ENCODE results near the gene TTF2.
"Not testable (repeated sequence)": the region's sequence is repeated elsewhere in the genome, so short reads cannot be mapped to it uniquely, and the experiment has no call there.

TTF2 gene

GRCh38 chr1:117110774-117111173 is 50.6 kb downstream of the TTF2 start:
- no peak overlapping the region for H3K27ac Mint-ChIP-seq
- intact Hi-C loops (cut with micrococcal nuclease) = no loop called here
- peaks cover 12% of the 10 kb centered on the region for H3K36me3 Mint-ChIP-seq (ENCODE audit: low read depth)
- H3K9me3 Mint-ChIP-seq = no peaks in the 10 kb centered on the region
- H3K4me1 Mint-ChIP-seq (ENCODE audit: low read depth) = peaks cover 6% of the 10 kb centered on the region
- no peaks in the 10 kb centered on the region for H3K27me3 Mint-ChIP-seq
- no peak overlapping the region for H3K4me3 Mint-ChIP-seq

DNA sequence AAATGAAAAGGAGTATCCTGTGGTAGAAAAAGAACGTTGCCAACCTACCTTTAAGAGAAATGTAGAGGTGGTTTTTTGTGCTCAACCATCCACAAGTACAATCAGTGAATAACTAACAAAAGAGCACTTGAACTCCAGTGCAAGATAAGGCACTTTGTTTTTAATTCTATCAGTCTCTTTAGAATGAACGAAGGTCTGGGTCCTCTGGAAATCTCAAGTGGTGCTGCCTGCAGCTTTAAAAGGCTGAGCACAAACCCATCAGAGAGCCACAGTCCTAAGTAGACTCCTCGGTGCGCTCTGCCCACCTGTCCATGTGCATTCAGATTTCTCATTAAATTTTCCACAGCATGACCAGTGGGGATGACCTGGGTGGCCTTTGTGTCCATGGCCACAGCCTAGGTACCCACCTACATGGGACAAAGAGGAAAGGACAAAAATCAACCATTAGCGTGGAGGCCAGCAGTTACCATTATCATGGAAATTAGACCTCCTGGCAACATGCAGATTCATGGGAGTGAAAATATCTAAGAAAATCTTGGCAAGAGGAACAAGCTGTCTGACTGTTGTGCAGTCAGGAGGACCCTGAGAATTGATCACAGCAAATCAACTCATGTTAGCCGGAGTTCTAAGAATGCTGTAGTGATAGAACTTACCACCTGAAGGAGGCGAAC is 52.1 kb downstream of the TTF2 start:
- H3K27me3 Mint-ChIP-seq = no peaks in the 10 kb centered on the region
- H3K4me3 Mint-ChIP-seq = no peak overlapping the region
- no peak overlapping the region for H3K27ac Mint-ChIP-seq
- peaks cover 1% of the 10 kb centered on the region for H3K36me3 Mint-ChIP-seq (ENCODE audit: low read depth)
- intact Hi-C loops (cut with micrococcal nuclease) = no loop called here
- no peaks in the 10 kb centered on the region for H3K9me3 Mint-ChIP-seq
- peaks cover 6% of the 10 kb centered on the region for H3K4me1 Mint-ChIP-seq (ENCODE audit: low read depth)

GRCh38 chr1:117113199-117113598 is 53.1 kb downstream of the TTF2 start:
- no peak overlapping the region for H3K27ac Mint-ChIP-seq
- intact Hi-C loops (cut with micrococcal nuclease) = no loop called here

GRCh38 chr1:117114877-117115276 is 54.8 kb downstream of the TTF2 start:
- intact Hi-C loops (cut with micrococcal nuclease) = no loop called here
- Mint-ChIP-seq H3K27ac (no peak overlapping the region), H3K9me3 (no peaks in the 10 kb centered on the region), H3K27me3 (no peaks in the 10 kb centered on the region), H3K4me3 (no peak overlapping the region), H3K36me3 (ENCODE audit: low read depth) (no peaks in the 10 kb centered on the region), H3K4me1 (ENCODE audit: low read depth) (no peaks in the 10 kb centered on the region)

More at GRCh38 chr1:117113199-117113598, 53.1 kb downstream of the TTF2 start:
- Mint-ChIP-seq H3K4me1 (ENCODE audit: low read depth) (peaks cover 4% of the 10 kb centered on the region), H3K4me3 (no peak overlapping the region), H3K9me3 (no peaks in the 10 kb centered on the region), H3K36me3 (ENCODE audit: low read depth) (no peaks in the 10 kb centered on the region), H3K27me3 (no peaks in the 10 kb centered on the region)

GRCh38 chr1:117116090-117116783 is 56.1 kb downstream of the TTF2 start:
- H3K27me3 Mint-ChIP-seq = peaks cover 5% of the 10 kb centered on the region
- H3K4me1 Mint-ChIP-seq (ENCODE audit: low read depth) = peaks cover 8% of the 10 kb centered on the region
- H3K9me3 Mint-ChIP-seq = no peaks in the 10 kb centered on the region
- no peak overlapping the region for H3K27ac Mint-ChIP-seq
- H3K36me3 Mint-ChIP-seq (ENCODE audit: low read depth) = no peaks in the 10 kb centered on the region
- intact Hi-C loops (cut with micrococcal nuclease) = no loop called here
- no peak overlapping the region for H3K4me3 Mint-ChIP-seq

DNA sequence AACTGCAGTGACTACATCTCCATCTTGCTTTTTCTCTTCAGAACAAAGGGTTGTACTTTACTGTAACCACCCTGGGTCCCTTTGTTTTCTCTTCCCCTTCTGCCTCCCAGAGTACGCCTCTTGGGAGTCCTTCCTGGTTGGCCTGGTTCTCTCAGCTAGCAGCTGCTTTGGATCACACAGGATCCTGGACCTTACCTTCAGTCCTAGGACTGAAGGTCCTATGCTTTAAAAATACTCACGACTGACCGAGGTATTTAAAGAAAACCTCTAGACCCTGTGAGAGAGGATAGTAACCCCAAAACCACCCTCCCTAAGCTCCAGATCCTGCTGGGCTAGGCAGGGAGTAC is 56.6 kb downstream of the TTF2 start:
- no peak overlapping the region for H3K27ac Mint-ChIP-seq

DNA sequence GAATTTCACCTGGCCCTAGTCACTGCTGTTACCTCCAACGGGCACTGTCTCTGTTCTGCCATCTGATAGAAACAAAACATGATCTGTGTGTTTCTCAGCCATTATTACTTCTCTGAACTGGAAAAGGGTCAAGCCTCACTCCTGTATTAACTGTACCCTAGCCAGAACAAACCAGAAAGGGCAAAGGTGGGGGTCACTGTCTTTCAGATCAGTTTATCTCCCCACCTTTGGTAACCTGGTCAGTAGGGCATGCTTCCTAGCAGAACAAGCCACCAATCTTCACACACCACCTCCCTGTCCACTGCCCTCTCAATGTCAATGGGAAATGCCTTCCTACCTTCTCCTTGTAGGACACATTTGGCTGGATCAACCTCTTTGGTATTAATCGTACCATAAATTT is 57.6 kb downstream of the TTF2 start:
- Mint-ChIP-seq H3K9me3 (no peaks in the 10 kb centered on the region), H3K27ac (no peak overlapping the region), H3K27me3 (peaks cover 12% of the 10 kb centered on the region), H3K4me3 (no peak overlapping the region), H3K36me3 (ENCODE audit: low read depth) (no peaks in the 10 kb centered on the region), H3K4me1 (ENCODE audit: low read depth) (peaks cover 9% of the 10 kb centered on the region)
- intact Hi-C loops (cut with micrococcal nuclease) = no loop called here

More for the DNA sequence above, 56.6 kb downstream of the TTF2 start:
- Mint-ChIP-seq H3K4me1 (ENCODE audit: low read depth) (peaks cover 9% of the 10 kb centered on the region), H3K4me3 (no peak overlapping the region), H3K9me3 (no peaks in the 10 kb centered on the region), H3K27me3 (peaks cover 5% of the 10 kb centered on the region), H3K36me3 (ENCODE audit: low read depth) (no peaks in the 10 kb centered on the region)
- intact Hi-C loops (cut with micrococcal nuclease) = no loop called here

DNA sequence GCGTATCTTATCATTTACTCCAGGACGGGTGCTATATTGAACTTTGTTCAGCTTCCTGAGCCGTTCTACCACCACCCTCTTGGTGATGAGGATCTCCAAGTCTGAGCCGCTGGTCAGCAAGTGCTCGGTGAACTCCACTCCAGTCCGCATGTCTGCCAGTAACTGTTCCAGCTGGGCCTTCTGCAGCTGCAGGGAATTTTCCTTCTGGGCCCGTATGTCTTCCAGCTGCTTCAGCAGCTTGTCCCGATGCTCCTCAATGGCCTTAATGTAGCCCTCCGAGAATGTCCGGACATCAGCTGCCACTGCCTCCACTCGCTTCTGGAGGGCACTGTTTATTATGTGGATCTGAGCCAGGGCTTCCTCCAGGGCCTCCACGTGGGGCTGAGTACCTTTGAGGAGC is 58.0 kb downstream of the TTF2 start:
- Mint-ChIP-seq H3K9me3 (no peaks in the 10 kb centered on the region), H3K27ac (no peak overlapping the region), H3K36me3 (ENCODE audit: low read depth) (no peaks in the 10 kb centered on the region), H3K4me3 (no peak overlapping the region), H3K4me1 (ENCODE audit: low read depth) (peaks cover 9% of the 10 kb centered on the region), H3K27me3 (peaks cover 13% of the 10 kb centered on the region)
- intact Hi-C loops (cut with micrococcal nuclease) = no loop called here

GRCh38 chr1:117119144-117119543 is 59.0 kb downstream of the TTF2 start:
- intact Hi-C loops (cut with micrococcal nuclease); H3K27ac Mint-ChIP-seq; H3K9me3 Mint-ChIP-seq; H3K4me3 Mint-ChIP-seq; H3K36me3 Mint-ChIP-seq (ENCODE audit: low read depth); H3K4me1 Mint-ChIP-seq (ENCODE audit: low read depth): not testable (repeated sequence)
- H3K27me3 Mint-ChIP-seq = peaks cover 13% of the 10 kb centered on the region

DNA sequence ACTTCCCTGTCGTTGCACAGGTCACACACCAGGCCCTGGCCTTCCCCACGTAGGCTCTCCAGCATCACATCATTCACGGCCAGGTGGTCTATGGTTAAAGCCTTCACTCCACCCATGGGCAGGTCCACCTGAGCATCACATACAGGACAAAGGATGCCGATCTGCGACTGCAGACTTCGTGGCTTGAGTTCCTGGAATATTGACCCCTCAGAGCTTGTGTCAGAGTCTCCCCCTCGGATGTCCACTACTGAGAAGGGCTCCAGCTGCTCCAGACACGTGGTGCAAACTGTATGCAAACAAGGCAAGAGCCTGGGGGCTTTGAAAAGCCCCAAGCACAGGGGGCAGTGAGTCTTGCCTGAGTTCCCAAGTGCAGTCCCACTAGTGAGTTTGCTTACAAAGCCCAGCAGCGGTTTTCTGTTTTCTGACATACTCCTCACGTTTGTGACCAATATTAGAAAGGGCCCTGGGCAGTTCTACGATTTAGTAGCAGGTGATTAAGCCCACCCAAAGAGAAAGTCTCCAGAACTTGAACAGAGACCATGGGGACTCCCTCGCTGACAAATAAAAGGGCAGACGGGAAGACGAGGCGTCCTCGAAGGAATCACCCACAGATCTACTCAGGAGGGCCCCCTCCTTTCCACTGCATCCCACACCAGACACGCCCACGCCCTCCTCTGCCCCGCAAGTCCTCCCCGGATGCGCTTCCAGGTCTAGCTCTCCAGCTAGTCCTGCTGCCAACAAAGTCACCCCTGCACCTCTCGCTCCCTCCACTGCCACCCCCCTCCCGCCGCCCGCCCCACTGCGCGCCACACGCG is 60.9 kb downstream of the TTF2 start:
- H3K36me3 Mint-ChIP-seq (ENCODE audit: low read depth) = no peaks in the 10 kb centered on the region
- H3K27ac Mint-ChIP-seq = peak overlapping the region; percentile 85
- no peaks in the 10 kb centered on the region for H3K9me3 Mint-ChIP-seq
- peak overlapping the region; percentile 79 for H3K4me3 Mint-ChIP-seq
- peaks cover 9% of the 10 kb centered on the region for H3K4me1 Mint-ChIP-seq (ENCODE audit: low read depth)
- intact Hi-C loops (cut with micrococcal nuclease) = loop anchor here (2.0 to 5.0 kb wide), 2 partner anchors 58 to 246 kb away; partner anchors contain the start of gene MAN1A2
- H3K27me3 Mint-ChIP-seq = peaks cover 13% of the 10 kb centered on the region

DNA sequence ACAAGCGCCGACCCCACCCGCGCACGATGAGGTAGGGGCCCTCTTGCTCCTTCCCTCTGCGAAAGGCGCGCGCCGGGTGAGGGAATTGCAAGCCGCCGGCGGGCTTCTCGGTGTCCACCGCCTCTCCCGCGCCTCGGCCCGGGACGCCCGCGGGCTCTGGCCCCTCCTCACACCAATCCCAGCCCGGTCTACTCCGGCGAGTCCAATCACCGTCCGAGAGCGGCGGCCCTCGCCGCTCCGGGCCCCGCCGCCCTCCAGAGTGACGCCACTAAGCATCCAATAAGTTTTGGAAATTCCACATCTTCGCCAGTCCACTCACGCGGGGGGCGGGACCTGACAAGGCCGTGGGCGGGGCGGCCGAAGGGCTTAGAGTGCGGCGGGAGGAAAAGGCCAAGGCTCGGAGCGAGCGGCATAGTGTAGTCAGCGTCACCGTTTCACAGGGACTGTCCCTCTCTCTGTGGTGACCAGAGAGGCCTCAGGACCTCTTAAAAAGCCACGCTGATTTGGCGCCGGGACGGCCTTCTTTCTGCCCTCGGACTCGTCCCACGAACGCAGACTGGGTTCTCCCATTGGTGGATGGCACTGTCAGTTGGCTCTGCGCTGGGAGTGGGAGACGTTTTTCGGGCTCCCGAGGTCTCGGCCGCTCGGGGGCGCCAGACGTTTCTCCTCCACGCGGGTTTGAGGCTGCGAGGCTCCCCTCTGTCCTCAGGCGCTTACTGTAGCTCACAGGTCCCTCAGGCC is 61.6 kb downstream of the TTF2 start, which contains the start of gene TRIM45:
Gene TRIM45, minus strand, starts transcription at position 161 of the 741 bp plus-strand sequence. CDS start 548 bp downstream, outside the sequence.
- no peaks in the 10 kb centered on the region for H3K36me3 Mint-ChIP-seq (ENCODE audit: low read depth)
- H3K9me3 Mint-ChIP-seq = no peaks in the 10 kb centered on the region
- intact Hi-C loops (cut with micrococcal nuclease) = loop anchor here (2.0 to 5.0 kb wide), 2 partner anchors 59 to 246 kb away; partner anchors contain the start of gene MAN1A2
- H3K27me3 Mint-ChIP-seq = peaks cover 13% of the 10 kb centered on the region
- H3K27ac Mint-ChIP-seq = peak within 1 kb of the TSS; percentile 85
- peak within 1 kb of the TSS; percentile 79 for H3K4me3 Mint-ChIP-seq
- H3K4me1 Mint-ChIP-seq (ENCODE audit: low read depth) = peaks cover 9% of the 10 kb centered on the region

DNA sequence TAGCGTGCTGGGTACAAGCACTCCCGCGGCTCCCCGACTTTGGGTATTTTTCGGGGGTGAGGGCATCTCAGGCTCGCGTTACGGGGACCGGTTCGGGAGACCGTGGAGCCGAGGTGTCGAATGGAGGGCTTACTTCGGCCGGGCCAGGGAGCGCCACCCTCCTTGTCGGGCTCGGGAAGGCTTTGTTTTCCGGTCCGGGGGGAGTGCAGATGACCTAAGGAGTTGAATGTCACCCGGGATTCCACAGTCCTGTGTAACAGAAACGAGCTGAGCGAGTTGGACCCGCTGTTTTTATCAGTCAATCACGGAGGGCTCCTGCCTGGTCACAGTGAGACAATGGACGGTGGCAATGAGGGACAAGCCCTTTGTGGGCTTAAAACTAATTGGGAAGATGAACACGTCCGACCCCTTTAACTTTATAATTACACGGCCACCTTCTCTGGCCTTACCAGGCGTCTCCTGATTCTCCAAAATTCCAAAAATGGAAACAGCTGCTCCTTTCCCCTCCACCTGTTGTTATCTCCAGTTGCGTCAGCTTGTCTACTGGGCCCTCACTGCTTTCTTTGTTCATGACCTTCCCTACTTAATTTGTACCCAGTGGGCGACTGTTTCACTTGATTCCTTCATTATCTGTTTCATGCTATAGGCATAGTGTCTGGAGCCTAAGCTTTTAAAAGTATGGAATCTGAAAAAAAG is 62.4 kb downstream of the TTF2 start:
- Mint-ChIP-seq H3K27me3 (peaks cover 13% of the 10 kb centered on the region), H3K36me3 (ENCODE audit: low read depth) (no peaks in the 10 kb centered on the region), H3K9me3 (no peaks in the 10 kb centered on the region), H3K4me1 (ENCODE audit: low read depth) (peaks cover 9% of the 10 kb centered on the region), H3K4me3 (peak overlapping the region; percentile 79), H3K27ac (peak overlapping the region; percentile 85)
- intact Hi-C loops (cut with micrococcal nuclease) = loop anchor here (5.0 kb wide), 1 partner anchor 245 kb away; the partner anchor contains the start of gene MAN1A2

DNA sequence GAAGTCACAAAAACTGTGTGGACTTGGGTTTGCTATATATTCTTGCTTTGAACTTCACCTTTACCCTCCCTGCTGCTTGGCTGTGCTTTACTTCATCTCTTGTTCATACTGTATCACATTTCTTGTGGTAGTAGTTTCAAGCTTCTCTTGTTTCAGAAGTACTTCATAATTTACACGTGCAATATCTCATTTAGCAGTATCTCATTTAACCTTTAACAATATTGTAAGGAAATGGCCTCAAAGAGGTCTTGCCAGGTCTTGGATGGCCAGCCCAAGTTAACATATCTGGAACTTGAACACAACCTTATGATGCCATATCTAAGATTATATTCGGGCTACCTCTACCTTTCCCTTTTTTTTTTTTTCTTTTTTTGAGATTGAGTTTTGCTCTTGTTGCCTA is 63.1 kb downstream of the TTF2 start:
- no peaks in the 10 kb centered on the region for H3K9me3 Mint-ChIP-seq
- no peaks in the 10 kb centered on the region for H3K36me3 Mint-ChIP-seq (ENCODE audit: low read depth)
- intact Hi-C loops (cut with micrococcal nuclease) = loop anchor here (5.0 kb wide), 1 partner anchor 244 kb away; the partner anchor contains the start of gene MAN1A2
- peaks cover 9% of the 10 kb centered on the region for H3K4me1 Mint-ChIP-seq (ENCODE audit: low read depth)
- H3K27me3 Mint-ChIP-seq = peaks cover 13% of the 10 kb centered on the region
- no peak overlapping the region for H3K27ac Mint-ChIP-seq
- no peak overlapping the region for H3K4me3 Mint-ChIP-seq

Data from dendritic cell treated with granulocyte-macrophage colony-stimulating factor and Interleukin-4, amounts not matched to agents 40 ng/mL and 50 ng/mL, for 4 days (primary cell).